Stomach (tissue), 9 donors: ENCODE measurements around the gene RPUSD3. TPM values are rescaled to one million over a fixed set of nuclear protein-coding genes. Genes with fewer than 3 reads are reported as not detected.

ENCODE experiments used
- DNase-seq, 2 donors: peaks; one replicate each; pipeline versions ENCODE4 v3.0.0 to v3.0.0-alpha.2; 2013 to 2019
- H3K27ac ChIP-seq, 5 donors: fragments of 200-600 bp in 4 of 5; sonication (generic) in 4 of 5; one replicate each; pipeline ENCODE4 v1.5.1; 2013 to 2019; ENCODE audit warnings: mild to moderate bottlenecking in 1 of 5, moderate library complexity in 1 of 5
- H3K27me3 ChIP-seq, 3 donors: fragments of 200-600 bp; sonication (generic); one replicate each; pipeline ENCODE4 v1.5.1; 2017 to 2019; ENCODE audit warnings: mixed run types in 1 of 3
- H3K36me3 ChIP-seq, 4 donors: fragments of 200-600 bp; sonication (generic); 1 replicate in 3 of 4; 2 replicates in 1 of 4; pipeline ENCODE4 v1.5.1; 2016 to 2019
- H3K4me1 ChIP-seq, 4 donors: fragments of 200-600 bp; sonication (generic); one replicate each; pipeline ENCODE4 v1.5.1; 2016 to 2019
- H3K4me3 ChIP-seq, 4 donors: fragments of 200-600 bp; sonication (generic) in 3 of 4; one replicate each; pipeline ENCODE4 v1.5.1; 2016 to 2019; ENCODE audit warnings: mild to moderate bottlenecking in 1 of 4
- H3K9me3 ChIP-seq, 4 donors: fragments of 200-600 bp; sonication (generic); one replicate each; pipeline ENCODE4 v1.5.1; 2016 to 2019
- EP300 ChIP-seq: sonication (generic); formaldehyde crosslinking; IDR thresholded peaks from one replicate; pipeline ENCODE4 v1.6.1; 2017; ENCODE audit warnings: antibody characterized with exemption
- POLR2A ChIP-seq, 4 donors: fragments of 450-650 bp; IDR thresholded peaks; one replicate each; pipeline ENCODE4 v1.6.1; 2016; ENCODE audit warnings: antibody characterized with exemption in 4 of 4, control low read depth in 2 of 4, mild to moderate bottlenecking in 1 of 4, moderate library complexity in 1 of 4
- POLR2AphosphoS5 ChIP-seq, 3 donors: sonication (generic); formaldehyde crosslinking; IDR thresholded peaks; one replicate each; pipeline ENCODE4 v1.6.1; 2016; ENCODE audit warnings: antibody characterized with exemption in 3 of 3
- WGBS, 5 donors: extraction: QIAGEN DNeasy Blood & Tissue Kit in 3 of 5; methylation state at CpG; one replicate each; pipeline versions ENCODE4 v1.1.5 to v1.1.7; 2013 to 2018; 5-methylcytosine and 5-hydroxymethylcytosine counted together
- intact Hi-C: fragments of 100-400 bp; cut with DNase I; formaldehyde crosslinking; loops from one replicate; pipeline ENCODE4 v1.15.1; 2023; ENCODE audit warnings: low total_unique reads
- polyA plus RNA-seq, 3 donors: library from polyadenylated mRNA; stranded (reverse); fragments of 200-250 nt; gene quantifications; one replicate each; pipeline ENCODE4 v1.2.3, GENCODE V29; 2013
- total RNA-seq, 5 donors: library from RNA; depleted of rRNA; stranded (reverse); fragments of >200 nt; gene quantifications; one replicate each; pipeline versions ENCODE4 v1.1.0 to v1.2.3, GENCODE V29; 2014 to 2016
- TF ChIP-seq, protein P1 (sequence below), 7 experiments: fragments of 450-650 bp in 4 of 7; fragments of 200-600 bp in 3 of 7; sonication (generic) in 3 of 7; IDR thresholded peaks; one replicate each; pipeline ENCODE4 v1.5.1; 2016 to 2019; ENCODE audit warnings: antibody characterized with exemption in 7 of 7, control low read depth in 2 of 7, mild to moderate bottlenecking in 1 of 7
- donor health status: healthy with polysubstance abuse.
- donor health status: Bipolar disorder and iron deficiency.
- donor health status: healthy.

RPUSD3 gene
- total and polyA plus RNA-seq, 8 donors, result 6.4 to 62.9 (median 29.1) TPM

DNA sequence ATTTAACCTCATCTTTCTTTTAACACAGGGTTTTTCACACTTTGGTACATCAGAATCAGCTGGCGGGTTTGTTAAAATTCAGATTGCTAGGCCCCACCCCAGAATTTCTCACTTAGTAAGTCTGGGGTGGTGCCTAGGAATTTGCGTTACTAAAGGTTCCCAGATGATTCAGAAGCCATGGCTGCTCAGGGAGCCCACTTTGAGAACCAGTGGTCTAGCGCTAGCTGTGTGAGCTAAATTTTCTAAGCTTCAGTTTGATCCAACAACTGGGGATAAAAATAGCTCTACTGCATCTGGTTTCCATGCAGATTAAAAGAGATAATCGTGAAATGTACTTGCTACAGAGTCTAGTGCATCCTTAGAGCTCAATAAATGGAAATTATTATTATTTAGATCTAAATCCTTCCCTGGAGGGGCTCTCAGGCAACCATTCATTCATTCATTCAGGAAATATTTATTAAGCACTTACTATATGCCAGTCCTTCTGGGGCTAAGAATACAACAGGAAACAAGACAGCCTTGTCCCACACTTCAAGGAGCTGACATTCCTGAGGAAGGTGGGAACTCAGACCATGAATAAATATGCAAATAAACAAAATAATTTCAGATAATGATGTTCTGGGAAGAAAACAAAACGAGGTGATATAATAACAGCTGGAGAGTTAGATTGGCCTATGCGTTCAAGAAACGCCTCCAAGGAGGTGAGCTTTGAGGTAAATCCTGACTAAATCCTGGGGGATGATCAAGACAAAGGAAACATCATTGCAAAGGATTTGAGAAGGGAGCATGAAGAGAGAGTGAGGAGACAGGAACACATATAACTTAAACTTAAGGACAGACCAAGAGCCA lies 40.1 kb upstream of the RPUSD3 start:
- Histone ChIP-seq H3K9me3 (no peaks in the 10 kb centered on the region), H3K4me3 (no peak overlapping the region), H3K36me3 (no peaks in the 10 kb centered on the region), H3K4me1 (no peaks in the 10 kb centered on the region), H3K27me3 (no peaks in the 10 kb centered on the region), H3K27ac (no peak overlapping the region)
- no peak for DNase-seq
- intact Hi-C loops, result no loop called here
- WGBS, 5 donors, result 76 to 82% (median 80%) methylated on average over 7 of the region's 7 CpGs
- TF ChIP-seq EP300, result no peak
- TF ChIP-seq POLR2AphosphoS5 (IDR thresholded peaks at IDR 0.05), result no peak
- TF ChIP-seq, protein P1, sequence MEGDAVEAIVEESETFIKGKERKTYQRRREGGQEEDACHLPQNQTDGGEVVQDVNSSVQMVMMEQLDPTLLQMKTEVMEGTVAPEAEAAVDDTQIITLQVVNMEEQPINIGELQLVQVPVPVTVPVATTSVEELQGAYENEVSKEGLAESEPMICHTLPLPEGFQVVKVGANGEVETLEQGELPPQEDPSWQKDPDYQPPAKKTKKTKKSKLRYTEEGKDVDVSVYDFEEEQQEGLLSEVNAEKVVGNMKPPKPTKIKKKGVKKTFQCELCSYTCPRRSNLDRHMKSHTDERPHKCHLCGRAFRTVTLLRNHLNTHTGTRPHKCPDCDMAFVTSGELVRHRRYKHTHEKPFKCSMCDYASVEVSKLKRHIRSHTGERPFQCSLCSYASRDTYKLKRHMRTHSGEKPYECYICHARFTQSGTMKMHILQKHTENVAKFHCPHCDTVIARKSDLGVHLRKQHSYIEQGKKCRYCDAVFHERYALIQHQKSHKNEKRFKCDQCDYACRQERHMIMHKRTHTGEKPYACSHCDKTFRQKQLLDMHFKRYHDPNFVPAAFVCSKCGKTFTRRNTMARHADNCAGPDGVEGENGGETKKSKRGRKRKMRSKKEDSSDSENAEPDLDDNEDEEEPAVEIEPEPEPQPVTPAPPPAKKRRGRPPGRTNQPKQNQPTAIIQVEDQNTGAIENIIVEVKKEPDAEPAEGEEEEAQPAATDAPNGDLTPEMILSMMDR (IDR thresholded peaks at IDR 0.05), result no peak
- TF ChIP-seq POLR2A (IDR thresholded peaks at IDR 0.05), result no peak

DNA sequence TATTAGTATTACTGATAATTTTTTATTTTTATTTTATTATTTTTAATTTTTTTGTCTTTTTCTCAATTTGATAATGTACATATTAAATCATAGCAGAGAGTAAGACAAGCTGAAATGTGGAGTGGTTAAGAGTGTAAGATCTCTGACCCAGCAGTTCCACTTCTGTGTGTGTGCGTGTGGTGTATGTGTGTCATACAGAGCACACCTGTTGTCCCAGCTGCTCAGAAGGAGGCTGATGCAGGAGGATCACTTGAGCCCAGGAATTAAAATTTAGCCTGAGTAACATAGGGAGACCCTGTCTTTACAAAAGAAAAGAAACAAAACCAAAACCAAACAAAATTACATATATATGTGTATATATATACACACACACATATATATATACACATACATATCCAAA lies 37.6 kb upstream of the RPUSD3 start:
- DNase-seq, result no peak
- no peaks in the 10 kb centered on the region for H3K9me3 ChIP-seq
- H3K36me3 ChIP-seq, result no peaks in the 10 kb centered on the region
- intact Hi-C loops, result no loop called here
- H3K27ac ChIP-seq, result no peak overlapping the region
- TF ChIP-seq, protein P1 (IDR thresholded peaks at IDR 0.05), result no peak
- TF ChIP-seq POLR2AphosphoS5 (IDR thresholded peaks at IDR 0.05), result no peak
- TF ChIP-seq POLR2A (IDR thresholded peaks at IDR 0.05), result no peak
- TF ChIP-seq EP300, result no peak
- 84 to 90% (median 86%) methylated on average over 1 of the region's 1 CpG for WGBS, 5 donors
- H3K4me1 ChIP-seq, result no peaks in the 10 kb centered on the region
- H3K4me3 ChIP-seq, result no peak overlapping the region
- H3K27me3 ChIP-seq, result no peaks in the 10 kb centered on the region

DNA sequence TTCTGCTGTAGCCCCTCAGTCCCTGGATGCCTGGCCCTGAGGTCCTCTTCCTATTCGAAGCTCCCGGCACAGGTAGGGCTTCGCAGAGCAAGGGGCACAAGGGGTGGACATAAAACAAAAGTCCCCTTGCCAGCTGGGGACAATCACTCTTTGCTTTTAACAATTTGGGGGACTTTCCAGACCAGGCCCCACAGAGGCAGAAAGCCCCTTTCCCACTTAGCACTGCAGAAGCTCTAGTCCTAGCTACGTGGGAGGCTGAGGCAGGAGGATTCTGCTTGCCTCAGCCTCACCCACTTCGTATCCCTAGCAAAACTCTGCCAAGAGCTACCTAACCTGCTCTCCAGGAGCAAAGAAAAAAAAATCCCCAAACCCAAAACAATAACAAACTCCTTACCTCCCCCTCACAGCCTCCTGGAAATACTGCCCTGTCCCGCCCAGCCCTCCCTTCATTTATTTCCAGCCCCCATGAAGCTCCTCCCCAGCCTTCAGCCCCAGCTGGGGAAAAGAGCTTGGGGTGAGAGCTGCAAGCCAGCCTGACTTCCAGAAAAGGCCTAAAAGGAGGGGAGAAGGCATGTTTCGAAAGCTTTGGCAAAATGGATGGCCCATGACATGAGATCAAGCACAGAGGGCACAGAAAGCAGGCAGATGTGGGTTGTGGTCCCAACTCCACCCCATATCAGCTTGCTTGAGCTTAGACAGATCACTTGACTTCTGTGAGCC lies 36.2 kb upstream of the RPUSD3 start, which contains the start of gene CIDEC:
CIDEC (minus strand) TSS at position 424 of the 720 bp plus-strand sequence. CDS start 1,767 bp downstream, outside the sequence.
- intact Hi-C loops, result no loop called here
- H3K4me3 ChIP-seq, result no peak within 1 kb of the TSS
- no peaks in the 10 kb centered on the region for H3K27me3 ChIP-seq
- TF ChIP-seq, protein P1 (IDR thresholded peaks at IDR 0.05), result no peak
- TF ChIP-seq POLR2AphosphoS5 (IDR thresholded peaks at IDR 0.05), result no peak
- TF ChIP-seq EP300, result no peak
- DNase-seq, result no peak
- no peaks in the 10 kb centered on the region for H3K4me1 ChIP-seq
- peak within 1 kb of the TSS in 1 of 5 donors; percentile 20 for H3K27ac ChIP-seq
- 81 to 91% (median 86%) methylated on average over 7 of the region's 7 CpGs for WGBS, 5 donors
- no peaks in the 10 kb centered on the region for H3K9me3 ChIP-seq
- H3K36me3 ChIP-seq, result no peaks in the 10 kb centered on the region

DNA sequence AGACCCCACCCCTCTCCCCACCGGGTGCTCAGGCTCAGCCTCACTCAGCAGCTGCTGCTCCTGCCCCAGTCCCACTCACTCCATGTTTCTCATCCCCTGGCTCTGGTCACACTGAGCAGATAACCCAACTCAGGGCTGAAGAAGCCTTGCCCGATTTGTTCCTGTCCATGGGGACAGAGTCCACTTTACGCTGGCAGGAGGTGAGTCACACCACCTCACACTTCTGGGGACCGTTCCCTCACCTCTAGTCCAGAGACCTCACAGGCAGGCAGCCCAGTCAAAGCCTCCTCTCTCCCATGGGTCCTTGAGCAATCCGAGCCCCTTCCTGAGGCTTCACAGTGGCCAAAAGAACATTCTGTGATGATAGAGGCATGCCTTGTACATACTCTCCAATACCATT lies 34.9 kb upstream of the RPUSD3 start:
- H3K27me3 ChIP-seq, result no peaks in the 10 kb centered on the region
- TF ChIP-seq, protein P1 (IDR thresholded peaks at IDR 0.05), result no peak
- TF ChIP-seq POLR2AphosphoS5 (IDR thresholded peaks at IDR 0.05) (peak in 2 of 3 donors; percentile 56 to 58), EP300 (no peak), POLR2A (IDR thresholded peaks at IDR 0.05) (no peak)
- 51 to 76% (median 58%) methylated on average over 4 to 5 of the region's 5 CpGs for WGBS, 5 donors
- peak; percentile 59 to 74 for DNase-seq
- H3K4me1 ChIP-seq, result no peaks in the 10 kb centered on the region
- intact Hi-C loops, result no loop called here
- no peaks in the 10 kb centered on the region for H3K9me3 ChIP-seq
- H3K27ac ChIP-seq, result peak overlapping the region in 2 of 5 donors; percentile 3 to 20
- H3K4me3 ChIP-seq, result no peak overlapping the region
- H3K36me3 ChIP-seq, result no peaks in the 10 kb centered on the region
